ENCODE measurements around the gene RAPGEF4.

RAPGEF4 gene

DNA sequence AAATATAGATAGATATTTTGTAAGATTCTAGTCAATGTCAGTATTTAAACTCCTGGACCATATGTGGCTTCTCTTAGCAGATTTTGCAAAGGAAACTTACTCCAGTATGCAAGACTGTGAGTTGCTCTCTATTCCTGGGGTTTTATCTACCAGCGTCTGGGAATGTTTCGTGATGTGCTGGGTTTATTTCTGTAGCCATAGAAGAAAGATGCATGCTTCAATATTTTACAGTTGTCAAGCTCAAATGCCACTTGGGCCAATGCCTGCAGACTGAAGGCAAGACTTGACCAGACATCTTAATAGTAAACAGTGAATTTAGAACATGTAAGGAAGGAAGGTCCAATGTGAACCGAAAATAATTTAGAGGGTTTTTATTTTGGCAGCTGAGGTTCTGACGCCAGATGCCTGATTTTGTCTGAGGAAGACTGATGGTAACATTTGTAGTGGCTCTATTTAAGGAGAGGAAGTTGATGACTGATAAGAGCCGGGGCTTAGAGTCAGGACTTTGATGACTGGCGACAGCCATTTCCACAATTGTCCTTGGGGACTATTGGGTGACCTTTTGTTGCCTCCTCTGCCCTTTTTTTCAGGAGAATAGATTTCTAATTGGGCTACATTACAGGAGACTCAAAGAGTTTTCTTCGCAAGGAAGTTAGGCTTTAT lies 154.3 kb downstream of the RAPGEF4 start:
- DNase-seq (ENCODE audit: extremely low spot score, insufficient read length, low read depth) (no peak), FAIRE-seq (no peak)

DNA sequence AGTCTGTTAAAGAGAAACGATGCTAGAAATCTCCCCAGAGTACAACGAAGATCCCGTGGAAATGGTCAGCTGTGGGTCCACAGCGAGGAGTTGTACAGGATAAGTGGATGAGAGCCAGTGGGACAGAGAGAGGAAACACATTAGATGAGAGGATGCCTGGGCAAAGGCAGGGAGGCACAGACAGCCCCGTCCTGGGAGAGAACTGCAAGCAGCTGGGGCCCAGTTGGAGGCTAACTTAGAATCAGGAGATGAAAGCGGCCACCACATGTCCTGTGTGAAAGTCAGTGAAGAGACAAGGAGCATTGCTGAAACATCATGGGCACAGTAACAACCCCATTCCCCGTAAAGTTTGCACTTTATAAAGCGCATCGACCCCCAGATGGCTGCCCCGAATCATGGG lies 157.5 kb downstream of the RAPGEF4 start:
- no peak for FAIRE-seq
- no peak for DNase-seq (ENCODE audit: extremely low spot score, insufficient read length, low read depth)

DNA sequence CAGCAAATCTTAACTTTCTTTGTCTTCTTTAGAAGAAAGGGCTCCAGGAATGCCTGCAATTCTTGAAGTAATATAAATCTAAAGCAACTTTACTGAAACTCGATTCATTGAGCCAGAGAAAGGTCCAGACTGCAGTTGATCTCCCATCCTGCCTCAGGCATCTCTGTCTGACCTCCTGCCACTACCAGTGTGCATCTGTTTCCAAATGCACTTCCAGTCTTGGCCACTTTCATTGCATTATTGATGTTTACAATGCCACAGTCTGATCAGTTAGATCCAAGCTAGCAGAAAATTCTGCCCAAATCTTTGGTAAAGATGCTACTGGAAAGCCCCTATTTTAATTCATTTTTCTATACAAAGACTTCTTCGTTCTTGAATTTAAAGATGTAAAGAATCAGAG lies 158.0 kb downstream of the RAPGEF4 start:
- FAIRE-seq: no peak
- no peak for DNase-seq (ENCODE audit: extremely low spot score, insufficient read length, low read depth)

DNA sequence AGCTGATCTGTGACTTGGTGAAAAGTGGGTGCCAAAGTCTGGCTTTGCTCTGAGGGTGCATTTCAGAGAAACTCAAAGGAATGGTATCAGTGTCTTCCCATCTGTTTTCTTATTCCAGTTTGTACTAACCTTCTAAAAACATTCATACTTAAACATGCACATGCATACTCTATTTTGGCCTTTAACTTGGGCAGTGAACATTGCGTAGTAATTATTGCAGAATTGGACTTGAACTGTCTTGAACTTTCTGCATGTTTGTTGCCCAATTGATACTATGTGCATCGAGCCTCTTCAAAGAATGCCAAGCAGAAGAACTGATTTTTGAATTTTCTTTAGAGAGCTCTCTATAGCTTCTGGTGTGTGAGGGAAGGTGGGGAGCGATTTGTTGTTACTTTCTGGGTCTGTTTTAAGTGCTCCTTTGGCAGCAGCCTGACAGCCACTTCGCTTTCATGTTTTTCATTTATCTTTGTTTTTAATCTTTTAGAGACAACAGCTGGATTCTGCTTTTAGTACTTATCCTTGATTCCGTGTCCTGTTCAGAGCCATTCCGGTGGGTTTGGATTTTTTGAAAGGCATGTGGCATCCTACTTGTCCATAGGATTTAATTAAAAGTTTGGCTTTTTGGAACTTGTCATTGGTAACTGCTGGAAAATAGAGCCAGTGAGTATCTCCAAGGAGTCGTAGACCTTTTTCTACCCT lies 159.2 kb downstream of the RAPGEF4 start:
- DNase-seq (ENCODE audit: extremely low spot score, insufficient read length, low read depth): no peak
- FAIRE-seq: no peak

DNA sequence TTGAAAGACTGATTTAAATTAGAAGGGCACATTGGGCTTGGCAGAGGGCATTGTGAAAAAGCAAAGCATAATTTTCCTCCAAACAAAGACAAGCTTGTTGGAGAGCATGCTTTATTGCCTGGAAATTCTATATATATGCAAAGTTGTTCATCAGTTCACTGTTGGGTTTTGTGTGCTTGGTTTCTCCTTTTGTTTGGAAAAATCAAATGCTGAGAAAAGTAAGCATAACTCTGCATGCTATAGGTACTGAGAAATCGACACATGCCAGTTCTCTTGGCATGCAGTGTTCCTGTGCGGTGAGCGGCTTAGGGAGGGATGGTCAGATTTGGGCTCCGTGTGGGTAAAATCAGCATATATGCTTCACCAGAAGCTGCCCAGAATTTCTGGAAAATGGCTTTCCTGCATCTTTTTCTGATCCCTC lies 161.0 kb downstream of the RAPGEF4 start:
- DNase-seq (ENCODE audit: extremely low spot score, insufficient read length, low read depth) (no peak), FAIRE-seq (no peak)

DNA sequence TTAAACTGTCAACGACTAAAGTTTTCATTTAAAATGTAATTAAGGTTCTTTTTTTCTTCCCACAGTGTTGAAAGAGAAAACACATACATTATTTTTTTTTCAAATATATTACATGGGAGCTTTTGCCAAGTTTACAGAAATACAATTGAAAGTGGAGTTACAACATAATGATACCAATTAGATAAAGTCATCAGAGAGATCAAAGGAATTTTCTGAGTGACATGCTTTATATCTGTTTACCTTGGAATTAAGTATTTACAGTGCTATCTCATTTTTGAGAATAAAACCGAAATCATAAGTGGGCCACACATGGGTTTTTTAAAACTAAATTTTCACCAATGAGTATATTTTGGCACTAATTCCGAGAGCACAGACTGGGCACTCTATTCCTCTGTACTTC lies 165.2 kb downstream of the RAPGEF4 start:
- DNase-seq (ENCODE audit: extremely low spot score, insufficient read length, low read depth) (no peak), FAIRE-seq (no peak)

DNA sequence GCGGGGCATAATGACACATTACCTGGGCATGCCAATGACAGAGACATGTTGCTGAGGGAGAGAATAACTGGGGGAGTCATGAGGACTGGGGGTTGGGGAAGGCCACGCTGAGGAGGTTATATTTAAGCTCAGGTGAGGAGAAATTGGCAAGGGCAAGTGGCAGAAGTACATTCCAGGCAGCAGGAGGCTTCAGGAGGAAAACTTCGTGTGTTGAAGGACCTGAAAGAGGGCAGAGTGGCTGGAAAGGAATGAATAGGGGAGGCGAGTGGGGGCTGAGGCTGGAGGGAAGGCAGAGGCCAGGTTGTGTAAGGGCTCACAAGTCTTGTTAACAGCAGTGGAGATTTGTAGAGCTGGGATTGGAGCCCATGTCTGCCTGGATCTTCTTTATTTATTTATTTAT lies 166.3 kb downstream of the RAPGEF4 start:
- no peak for FAIRE-seq
- DNase-seq (ENCODE audit: extremely low spot score, insufficient read length, low read depth): no peak

DNA sequence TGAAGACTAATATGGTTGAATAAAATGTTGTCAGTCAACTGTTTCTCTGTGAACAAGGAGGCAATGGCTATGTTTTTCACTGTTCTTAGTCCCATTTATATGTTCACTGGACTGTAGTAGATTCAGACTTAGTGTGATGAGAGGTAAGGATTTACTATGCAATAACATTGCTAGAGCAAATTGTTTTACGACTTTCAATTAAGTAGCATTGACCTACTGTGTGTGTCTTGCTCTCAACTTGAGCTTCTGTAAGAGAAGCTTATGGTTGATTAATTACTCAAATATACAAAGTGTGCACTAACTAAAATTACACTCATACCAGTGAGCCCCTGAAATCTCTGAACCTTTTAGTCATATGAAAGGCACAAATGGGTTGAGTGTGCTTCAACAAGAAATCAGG lies 168.6 kb downstream of the RAPGEF4 start:
- no peak for FAIRE-seq
- no peak for DNase-seq (ENCODE audit: extremely low spot score, insufficient read length, low read depth)

DNA sequence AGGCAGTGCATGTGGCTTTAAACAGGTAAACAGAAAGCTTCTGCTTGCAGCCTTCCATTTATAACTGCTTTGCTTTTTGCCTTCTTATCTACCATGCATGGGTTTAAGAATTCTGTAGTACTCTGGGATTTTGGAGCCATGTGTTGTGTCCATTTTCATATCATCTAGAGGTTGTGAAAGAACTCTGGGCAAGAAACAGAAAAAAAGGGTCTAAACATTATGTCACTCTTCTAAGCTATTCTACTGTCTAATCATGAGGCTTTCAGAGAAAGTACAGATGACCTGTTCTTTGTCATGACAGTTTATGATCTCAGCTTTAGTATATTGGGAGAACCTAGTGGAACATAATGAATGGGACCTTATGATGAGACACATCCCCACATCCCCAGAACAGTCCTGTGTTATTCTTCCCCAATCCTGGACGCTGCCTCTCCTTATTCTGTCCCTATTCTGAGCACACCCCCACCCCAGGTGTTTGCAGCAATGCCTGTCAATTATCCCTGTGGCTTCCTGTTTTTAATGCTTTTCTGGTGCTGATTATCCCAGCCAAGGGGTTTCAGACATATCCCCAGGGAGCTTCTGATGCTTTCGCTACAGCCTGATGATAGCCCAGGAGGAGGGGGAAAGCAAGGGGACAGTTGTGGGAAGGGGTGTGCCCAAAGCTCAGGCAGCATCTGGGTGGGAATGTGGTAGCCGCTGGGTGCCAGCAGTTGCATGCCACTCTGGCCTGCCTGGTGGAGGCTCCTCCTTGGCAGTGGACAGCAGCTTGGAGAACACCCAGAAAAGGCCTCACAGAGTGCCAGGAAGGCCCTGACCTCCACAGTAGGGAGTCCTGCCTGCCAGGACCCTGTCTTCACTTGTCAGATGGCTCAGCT lies 170.5 kb downstream of the RAPGEF4 start:
- FAIRE-seq (no peak), DNase-seq (ENCODE audit: extremely low spot score, insufficient read length, low read depth) (no peak)

DNA sequence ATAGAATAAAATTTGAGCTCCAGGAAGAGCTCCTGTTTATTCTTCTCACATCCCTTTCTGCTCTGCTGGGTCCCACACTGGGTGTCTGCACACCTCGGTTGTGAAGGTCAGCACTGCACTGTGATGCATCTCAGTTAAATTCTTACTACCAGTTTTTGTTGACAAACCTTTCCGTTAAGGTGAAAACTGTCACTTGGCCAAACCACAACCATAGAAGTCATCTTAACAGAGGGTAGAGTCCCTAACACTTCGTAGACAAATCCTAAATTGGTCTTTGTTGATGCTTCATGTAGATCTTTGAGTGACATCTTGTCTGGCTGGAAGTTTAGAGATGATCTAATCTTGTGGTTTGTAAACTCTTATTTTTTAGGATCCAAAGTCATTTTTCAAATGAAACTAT lies 172.6 kb downstream of the RAPGEF4 start:
- peak; percentile 12 for FAIRE-seq
- no peak for DNase-seq (ENCODE audit: extremely low spot score, insufficient read length, low read depth)

DNA sequence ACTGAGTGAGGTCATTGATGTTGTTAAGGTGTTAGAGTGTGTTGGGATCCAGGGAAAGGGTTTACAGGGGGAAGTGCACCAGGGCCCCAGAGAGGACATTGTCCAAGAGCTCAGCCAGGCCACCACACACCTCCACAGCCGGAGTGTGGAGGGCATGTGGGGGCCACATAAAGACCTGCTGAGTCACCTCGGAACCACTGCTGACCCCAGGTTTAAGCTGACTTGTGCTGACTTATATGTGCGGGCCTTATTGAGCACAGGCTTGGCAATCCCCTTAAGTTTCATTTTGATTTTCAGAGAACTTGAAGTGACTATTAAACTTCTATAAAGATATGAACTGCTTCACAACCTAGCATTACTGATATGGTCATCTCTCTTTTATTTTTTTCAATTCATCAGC lies 173.8 kb downstream of the RAPGEF4 start:
- FAIRE-seq (peak; percentile 39), DNase-seq (ENCODE audit: extremely low spot score, insufficient read length, low read depth) (no peak)

DNA sequence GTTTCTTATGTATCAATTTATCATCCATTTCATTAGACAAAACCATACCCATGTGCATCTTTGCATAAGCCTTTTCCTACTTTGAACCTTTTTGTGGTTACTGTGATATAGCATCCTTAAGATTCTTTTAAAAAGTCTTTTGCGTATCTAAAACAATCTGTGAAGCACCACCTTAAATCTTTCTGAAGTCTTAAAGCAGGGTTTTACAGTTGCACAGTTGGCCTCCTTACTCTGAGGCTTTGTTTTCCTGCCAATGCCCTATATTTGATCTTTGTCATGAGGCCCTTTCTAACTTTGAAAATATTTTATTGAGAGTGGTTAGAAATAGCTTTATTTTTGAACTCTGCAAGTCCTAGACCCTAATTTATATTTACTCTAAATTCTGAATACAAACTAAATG lies 176.6 kb downstream of the RAPGEF4 start:
- DNase-seq (ENCODE audit: extremely low spot score, insufficient read length, low read depth): no peak
- FAIRE-seq: no peak

DNA sequence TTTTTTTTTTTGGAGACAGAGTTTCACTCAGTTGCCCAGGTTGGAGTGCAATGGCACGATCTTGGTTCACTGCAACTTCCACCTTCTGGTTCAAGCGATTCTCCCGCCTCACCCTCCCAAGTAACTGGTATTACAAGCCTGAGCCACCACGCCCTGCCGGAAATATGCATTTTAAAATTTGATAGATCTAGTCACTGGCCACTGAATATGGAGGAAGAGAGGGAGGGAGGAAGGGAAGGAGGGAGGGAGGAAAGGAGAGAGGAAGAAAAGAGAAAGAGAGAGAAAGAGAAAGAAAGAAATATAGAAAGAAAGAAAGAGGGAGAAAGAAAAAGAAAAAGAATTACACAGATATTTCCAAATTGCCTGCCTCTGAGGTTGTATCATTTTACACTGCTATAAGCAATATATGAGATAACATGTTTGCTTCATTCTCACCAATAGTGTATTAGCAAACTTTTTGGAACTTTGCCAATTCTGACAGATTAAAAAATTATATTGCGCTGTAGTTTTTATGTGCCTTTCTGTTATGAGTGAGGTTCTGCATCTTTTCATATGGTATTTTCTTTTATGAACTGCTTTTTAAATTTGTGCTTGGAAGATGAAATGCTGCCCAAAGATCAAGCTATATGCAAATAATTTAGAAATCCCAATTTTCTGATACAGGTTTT lies 178.8 kb downstream of the RAPGEF4 start:
- no peak for DNase-seq (ENCODE audit: extremely low spot score, insufficient read length, low read depth)

DNA sequence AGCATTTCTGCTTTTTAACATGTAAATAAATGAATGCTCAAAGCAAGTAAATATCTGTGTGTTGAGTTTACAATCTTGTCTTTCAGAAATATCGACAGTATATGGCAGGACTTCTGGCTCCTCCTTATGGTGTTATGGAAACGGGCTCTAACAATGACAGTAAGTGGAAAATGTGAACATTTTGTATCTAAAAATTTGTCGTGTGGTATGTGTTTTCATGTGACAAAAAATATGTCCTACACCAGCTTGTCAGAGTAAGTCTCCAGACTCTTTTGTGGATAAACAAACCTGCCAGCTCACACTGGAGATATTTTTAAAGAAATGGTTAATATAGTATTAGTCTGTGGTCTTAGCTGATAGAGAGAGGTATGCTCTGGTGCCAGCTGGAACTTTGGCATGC lies 182.1 kb downstream of the RAPGEF4 start:
- no peak for FAIRE-seq

More for the DNA sequence above, 178.8 kb downstream of the RAPGEF4 start:
- FAIRE-seq: no peak

DNA sequence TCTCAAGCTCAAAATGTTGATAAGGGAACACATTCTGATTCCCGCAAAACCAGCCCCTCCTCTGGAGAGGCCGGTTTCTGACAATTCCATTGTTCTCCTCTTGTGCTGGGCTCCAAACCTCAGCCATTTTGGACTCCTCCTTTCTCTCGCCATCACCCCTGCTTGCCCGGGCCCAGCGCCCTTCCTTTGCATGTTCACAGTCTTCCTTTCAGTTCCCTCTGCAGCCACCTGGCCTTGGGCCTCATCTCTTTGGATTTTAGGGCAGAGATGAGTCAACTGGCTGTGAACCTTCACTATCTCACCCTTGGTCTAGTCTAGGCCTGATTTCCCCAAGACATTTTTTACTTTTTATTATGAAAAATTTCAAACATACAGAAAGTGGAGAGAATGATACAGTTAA lies 184.1 kb downstream of the RAPGEF4 start:
- no peak for DNase-seq (ENCODE audit: extremely low spot score, insufficient read length, low read depth)
- FAIRE-seq: peak; percentile 33

More for the DNA sequence above, 182.1 kb downstream of the RAPGEF4 start:
- DNase-seq (ENCODE audit: extremely low spot score, insufficient read length, low read depth): no peak

DNA sequence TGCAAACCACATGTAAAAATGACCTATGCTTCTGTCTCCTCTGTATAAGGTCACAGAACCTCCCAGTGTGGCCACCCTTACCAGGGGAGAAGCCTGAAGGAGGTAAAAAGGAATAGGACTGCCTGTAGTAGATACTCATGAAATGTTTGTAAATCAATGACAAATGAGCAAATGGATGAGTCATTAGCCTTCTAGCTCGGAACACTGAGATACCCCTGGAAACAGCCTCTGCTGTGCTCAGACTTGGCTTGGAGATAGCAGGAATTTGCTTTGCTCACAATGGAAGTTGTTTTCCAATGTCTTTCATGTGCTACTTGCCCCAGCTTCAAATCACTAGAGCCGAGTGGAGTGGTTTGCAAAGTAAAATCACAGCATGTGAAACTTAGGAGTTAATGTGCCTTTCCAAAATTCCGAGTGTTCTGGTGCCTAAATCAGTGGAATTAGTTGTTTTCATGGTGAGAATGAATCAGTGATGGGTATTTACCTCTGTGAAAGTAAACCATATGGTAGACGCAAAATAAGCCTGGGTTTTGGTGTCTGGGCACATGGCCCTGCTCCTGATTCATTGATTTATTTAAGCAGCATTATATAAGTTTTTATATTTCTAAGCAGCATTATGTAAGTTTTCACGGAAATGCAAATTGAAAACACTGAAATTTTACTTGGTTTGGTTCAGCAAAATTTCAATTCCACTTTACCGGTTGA lies 186.0 kb downstream of the RAPGEF4 start:
- no peak for FAIRE-seq
- no peak for DNase-seq (ENCODE audit: extremely low spot score, insufficient read length, low read depth)

DNA sequence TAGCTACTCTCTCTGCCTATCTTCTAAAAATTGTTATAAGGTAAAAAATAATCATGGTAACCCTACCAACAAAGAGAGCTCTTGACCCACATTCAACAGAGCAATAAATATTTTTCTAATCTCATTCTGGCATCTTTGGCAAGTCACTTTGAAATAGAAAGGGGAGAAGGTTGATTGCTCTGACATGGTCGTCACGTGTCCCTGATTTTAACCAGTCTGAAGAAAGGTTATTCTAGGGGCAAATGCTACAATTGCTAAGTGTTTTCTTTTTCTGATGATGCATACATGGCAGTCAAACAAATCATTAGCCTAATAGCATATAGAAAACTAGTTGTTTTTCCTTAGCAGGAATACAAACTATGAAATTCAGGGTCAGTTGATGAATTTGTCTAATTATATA lies 186.7 kb downstream of the RAPGEF4 start:
- FAIRE-seq (no peak), DNase-seq (ENCODE audit: extremely low spot score, insufficient read length, low read depth) (no peak)

DNA sequence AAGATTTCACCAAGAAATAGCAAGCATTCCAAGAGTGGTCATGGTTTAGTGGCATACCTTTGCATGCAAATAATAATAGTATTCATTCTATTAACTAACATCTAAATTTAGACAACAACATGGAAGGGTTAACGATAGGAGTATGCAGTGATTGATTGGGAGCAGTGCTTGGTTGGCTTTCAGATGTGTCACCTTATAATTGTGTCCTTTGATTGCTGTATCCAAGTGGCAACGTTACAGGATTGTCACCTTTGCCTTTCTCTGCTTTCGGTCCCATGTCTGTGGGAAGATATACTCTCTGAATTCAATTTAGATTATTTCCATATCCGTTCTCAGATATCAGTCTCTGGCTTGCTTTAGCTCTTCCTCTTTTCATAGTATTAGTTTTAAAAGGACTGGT lies 187.2 kb downstream of the RAPGEF4 start:
- FAIRE-seq (no peak), DNase-seq (ENCODE audit: extremely low spot score, insufficient read length, low read depth) (no peak)

DNA sequence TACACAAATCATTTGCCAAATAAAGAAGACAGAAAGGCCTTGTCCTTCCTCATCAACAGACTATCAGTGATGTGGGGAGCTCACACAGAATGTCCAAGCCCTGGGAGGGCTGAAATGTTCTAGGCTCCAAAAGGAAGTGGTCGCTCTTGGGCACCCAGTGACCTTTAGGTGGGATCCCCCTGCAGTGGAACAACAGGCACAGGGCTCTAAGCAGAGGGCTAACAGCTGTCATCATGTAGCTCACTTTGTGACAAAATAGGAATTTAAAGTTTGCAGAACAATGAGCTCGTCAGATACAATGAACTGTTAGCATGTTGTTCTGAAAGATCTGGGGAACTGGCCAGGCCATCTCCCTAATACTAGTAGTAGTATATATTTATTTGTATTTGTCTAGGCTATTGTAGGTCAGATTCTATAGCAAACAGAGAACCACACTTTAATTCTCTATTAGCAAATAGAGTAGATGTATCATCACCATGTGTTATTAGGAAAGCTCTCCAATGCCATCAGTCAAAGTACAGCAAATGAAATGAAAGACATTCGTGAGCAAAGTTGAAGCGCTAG lies 188.5 kb downstream of the RAPGEF4 start:
- DNase-seq (ENCODE audit: extremely low spot score, insufficient read length, low read depth) (no peak), FAIRE-seq (no peak)

DNA sequence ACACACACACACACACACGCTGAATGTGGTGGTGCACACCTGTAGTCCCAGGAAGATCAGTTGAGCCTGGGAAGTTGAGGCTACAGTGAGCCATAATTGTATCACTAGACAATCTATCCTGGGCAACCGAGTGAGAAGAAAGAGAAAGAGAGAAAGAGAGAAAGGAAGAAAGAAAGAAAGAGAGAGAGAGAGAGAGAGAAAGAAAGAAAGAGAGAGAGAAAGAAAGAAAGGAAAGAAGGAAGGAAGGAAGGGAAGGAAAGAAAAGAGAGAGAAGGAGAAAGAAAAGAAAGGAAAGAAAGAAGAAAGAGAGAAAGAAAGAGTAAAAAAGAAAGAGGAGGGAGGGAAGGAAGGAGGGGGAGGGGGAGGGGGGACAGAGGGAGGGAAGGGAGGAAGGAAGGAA lies 190.0 kb downstream of the RAPGEF4 start:
- DNase-seq (ENCODE audit: extremely low spot score, insufficient read length, low read depth) (no peak), FAIRE-seq (no peak)

Measured in GM18507 (cell line).